Glomerular visceral epithelial cell (primary cell): ENCODE measurements around the gene NTF4.

Experiments
- DNase-seq: peaks from one replicate; pipeline ENCODE4 v3.0.0-alpha.2; 2016; ENCODE audit errors: extremely low spot score

The NTF4 gene, protein sequence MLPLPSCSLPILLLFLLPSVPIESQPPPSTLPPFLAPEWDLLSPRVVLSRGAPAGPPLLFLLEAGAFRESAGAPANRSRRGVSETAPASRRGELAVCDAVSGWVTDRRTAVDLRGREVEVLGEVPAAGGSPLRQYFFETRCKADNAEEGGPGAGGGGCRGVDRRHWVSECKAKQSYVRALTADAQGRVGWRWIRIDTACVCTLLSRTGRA

DNA sequence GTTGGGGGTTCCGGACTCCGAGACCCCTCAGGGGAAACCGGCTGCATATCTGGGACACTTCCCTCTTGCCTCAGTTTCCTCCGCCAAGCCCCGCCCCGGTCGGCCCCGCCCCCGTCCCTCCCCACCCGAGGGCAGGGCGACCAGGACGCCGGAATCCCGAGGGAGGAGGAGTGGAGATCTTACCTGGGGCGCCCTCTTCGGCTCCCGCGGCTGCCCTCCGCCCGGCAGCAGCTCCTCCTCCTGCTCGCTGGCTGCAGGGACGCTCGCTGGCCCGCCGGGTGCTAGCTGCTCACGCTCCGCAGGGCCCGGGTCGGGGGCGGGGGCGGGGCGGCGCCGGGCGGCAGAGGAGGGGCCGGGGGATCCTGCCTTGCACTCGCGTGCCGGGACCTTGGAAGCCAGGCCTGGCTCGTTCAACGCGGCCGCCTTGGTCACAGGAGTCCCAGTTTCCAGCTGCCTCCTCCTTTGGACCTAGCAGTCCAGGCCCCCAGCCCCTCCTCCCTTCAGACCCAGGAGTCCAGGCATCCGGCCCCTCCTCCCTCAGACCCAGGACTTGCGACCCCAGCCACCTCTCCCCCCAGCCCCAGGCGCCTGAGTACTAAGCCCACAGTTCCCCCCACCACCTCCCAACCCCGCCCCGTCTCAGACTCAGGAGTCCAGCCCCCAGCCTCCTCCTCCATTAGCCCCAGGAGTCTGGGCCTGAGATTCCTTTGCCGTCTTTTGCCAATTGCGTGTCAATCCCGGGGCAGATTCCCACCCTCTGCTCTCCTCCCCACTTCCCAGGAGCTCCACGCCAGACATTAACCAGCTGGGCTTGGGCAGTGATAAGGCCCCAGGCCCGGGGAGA is at the start of gene NTF4:
Gene NTF4, minus strand, starts transcription at position 51 of the 844 bp plus-strand sequence. CDS start 2,821 bp downstream, outside the sequence.
- no peak for DNase-seq

DNA sequence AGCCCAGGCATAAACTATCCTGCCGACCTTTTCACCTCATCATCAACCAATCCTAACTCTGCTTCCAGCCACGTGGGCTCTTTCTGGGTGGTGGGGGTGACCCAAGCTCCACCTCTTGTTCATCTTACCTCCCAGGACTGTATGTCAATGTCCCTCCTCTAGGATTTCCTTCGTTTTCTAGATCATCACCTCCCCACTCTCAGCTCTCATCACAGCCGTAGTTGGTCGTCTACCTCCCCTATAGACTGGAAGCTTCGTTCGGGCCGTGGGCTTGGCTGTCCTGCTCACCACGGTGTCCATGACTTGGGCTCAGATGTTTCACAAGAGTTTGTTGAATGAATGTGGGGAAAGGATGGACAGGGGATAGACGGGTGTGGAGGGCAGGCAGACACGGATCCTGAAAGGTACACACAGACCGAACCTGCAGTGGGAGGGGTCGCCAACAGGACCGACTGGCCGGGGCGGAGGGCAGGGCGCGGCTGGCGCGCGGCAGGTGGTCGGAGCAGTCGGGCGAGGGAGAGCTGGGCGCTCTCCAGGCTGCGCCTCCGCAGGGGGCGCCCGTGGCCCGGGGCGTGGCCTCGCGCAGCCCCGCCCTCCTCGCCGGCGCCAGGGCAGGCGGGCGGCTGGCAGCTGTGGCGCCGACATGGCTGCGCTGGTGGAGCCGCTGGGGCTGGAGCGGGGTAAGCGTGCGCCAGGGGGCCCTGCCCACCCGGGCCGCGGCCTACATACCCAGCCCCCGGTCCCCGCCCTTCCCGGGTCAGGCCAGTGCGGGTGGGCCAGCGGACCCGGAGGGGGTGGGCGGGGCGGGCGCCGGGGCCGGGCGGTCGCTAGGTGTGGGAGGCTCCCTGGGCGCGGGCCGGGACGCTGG is 49.4 kb upstream of the NTF4 start, which contains the start of gene LIN7B:
Gene LIN7B, plus strand, starts transcription at position 609 of the 868 bp plus-strand sequence. Its CDS starts 35 bp downstream, at position 644.
- DNase-seq = peak; percentile 83

DNA sequence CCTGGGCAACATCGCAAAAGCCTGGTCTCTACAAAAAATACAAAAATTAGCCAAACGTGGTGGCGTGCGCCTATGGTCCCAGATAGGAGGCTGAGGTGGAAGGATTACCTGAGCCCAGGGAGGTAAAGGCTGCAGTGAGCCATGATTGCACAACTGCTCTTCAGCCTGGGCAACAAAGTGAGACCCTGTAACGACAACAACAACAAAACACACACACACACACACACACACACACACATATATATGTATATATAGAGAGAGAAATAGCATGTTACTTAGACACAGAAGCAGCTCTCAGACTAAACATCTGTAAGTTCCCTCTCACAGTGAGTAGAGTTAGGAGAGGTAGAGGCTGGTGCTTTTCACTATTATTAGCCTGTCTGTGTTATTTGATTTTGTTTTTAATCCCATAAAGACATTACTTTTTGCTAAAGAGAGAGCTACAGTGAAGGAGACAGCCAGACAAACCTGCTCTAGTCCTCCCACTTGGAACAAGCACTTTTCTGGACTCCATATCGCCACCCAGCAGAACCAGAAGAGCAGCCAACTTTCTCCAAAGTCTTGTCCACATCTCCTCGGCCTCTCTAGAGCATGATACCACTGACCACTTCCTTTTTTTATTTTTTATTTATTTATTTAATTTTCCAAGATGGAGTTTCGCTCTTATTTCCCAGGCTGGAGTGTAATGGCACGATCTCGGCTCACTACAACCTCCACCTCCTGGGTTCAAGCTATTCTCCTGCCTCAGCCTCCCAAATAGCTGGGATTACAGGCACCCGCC is 46.8 kb upstream of the NTF4 start:
- DNase-seq = no peak

DNA sequence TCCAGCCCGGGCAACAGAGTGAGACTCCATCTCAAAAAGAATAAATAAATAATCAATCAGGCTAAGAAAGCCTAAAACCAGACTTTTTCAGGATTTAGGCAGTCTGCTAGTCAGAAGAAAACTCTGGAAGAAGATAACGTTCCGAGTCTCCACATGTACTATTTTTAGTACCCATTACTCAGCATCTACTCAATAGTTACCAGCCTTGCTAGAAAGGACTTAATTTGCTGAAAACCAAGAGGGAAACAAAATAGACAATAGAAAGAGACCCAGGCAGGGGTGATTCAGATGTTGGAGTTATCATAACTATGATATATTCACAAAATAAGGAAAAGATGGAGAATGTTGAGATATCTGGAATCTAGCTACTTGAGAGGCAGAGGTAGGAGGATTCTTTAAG is 45.9 kb upstream of the NTF4 start:
- no peak for DNase-seq

DNA sequence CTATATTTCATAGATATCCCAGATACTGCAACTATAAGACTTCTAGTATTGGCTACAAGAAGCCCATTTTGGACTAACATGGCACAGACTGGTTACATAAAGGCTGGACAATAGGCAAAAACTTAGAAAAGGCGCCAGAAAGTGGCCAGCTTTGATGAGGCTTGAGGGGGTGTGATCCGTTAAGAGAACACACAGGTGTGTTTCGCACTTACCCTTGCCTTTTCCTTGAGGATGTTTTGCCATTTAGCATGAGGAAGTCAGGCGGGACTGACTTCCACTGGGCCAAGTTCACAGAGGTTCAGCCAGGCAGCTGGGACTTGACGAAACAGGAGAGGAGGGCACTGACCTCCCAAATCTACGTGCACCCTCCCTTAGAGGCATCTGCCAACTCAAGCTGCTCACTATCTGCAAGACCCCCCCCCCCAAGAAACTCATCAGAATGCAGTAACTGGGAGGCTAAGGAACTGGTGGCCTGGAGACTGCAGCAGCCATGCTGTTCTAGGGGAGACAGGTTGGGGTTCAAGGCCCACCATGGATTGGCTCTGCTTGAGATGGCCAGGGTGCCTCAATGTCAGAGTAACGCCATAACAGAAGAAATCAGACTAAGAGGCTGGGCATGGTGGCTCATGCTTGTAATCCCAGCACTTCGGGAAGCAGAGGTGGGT is 45.1 kb upstream of the NTF4 start:
- DNase-seq = no peak

DNA sequence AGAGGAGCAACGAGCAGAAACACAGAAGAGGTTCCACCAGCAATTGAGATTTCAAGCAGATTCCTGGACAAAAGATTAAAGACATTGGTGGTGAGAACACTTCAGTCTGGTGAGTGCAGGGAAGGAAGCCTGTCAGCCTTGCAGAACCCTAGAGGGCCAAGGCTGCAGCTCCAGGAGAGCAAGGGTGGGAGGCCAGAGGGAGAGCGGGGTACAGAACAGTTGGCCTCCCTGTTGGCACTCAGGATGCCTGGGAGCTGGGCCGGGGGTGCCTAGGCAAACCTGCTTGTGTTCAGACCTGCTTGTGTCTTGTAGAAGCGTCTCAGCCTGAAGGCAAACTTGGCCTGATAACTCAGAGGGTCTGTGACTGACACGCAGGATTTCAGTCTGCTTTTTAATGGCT is 44.4 kb upstream of the NTF4 start:
- DNase-seq = no peak

DNA sequence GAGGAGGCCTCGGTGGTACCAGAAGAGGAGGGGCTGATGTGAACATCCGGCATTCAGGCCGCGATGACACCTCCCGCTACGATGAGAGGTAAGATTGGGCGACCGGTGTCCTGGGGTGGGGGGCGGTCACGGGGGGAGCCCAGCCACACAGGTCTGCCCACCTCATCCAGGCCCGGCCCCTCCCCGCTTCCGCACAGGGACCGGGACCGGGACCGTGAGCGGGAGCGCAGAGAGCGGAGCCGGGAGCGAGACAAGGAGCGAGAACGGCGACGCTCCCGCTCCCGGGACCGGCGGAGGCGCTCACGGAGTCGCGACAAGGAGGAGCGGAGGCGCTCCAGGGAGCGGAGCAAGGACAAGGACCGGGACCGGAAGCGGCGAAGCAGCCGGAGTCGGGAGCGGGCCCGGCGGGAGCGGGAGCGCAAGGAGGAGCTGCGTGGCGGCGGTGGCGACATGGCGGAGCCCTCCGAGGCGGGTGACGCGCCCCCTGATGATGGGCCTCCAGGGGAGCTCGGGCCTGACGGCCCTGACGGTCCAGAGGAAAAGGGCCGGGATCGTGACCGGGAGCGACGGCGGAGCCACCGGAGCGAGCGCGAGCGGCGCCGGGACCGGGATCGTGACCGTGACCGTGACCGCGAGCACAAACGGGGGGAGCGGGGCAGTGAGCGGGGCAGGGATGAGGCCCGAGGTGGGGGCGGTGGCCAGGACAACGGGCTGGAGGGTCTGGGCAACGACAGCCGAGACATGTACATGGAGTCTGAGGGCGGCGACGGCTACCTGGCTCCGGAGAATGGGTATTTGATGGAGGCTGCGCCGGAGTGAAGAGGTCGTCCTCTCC is 43.2 kb upstream of the NTF4 start:
- DNase-seq = no peak

DNA sequence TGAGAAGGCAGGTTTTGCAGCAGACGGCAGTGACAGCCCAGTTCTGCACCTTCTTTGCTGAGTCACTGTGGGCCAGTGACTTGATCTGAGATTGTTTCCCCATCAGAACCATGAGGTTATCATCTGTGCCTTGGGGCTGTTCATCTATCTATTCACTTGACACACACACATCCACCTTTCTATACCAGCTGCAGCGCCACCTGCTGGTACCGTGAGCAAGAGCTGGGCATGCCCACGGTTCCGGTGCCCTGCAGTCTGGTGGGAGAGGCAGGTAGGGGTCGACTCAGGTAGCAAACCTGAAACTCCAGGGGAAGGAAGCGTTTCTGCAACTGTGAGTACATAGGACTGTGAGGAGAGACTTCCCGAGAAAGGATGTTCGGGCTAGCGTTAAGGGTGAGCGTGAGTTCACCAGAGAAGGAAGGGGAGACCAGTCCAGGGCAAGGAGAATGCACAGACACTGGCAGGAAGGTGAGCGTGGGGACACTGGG is 42.1 kb upstream of the NTF4 start:
- DNase-seq = peak; percentile 60

DNA sequence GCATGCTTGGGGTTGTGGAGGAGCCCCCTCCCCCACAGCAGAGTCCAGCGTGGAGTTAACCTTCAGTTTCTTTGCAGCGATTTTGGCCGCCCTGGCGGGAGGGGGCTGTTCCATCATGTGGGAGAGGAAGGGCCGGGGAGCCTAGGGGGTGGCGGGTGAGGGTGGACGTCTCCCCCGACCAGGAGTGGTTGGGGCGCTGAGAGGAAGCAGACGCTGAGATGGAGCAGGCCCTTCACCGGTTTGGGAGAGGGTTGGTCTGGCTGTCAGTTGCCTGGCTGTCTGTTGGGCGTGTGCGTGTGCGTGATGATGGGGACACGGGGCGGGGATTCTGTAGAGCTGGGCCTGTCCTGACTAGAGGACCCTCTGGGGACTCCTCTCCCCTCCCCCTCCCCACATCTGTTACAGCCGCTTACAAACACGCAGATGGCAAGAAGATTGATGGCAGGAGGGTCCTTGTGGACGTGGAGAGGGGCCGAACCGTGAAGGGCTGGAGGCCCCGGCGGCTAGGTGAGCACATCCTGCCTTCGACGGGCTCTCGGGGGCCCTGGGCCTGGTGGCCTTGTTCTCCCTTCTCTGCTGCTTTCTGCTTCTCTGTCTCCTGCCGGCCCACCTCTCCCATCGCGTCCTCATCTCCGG is 39.7 kb upstream of the NTF4 start:
- no peak for DNase-seq

DNA sequence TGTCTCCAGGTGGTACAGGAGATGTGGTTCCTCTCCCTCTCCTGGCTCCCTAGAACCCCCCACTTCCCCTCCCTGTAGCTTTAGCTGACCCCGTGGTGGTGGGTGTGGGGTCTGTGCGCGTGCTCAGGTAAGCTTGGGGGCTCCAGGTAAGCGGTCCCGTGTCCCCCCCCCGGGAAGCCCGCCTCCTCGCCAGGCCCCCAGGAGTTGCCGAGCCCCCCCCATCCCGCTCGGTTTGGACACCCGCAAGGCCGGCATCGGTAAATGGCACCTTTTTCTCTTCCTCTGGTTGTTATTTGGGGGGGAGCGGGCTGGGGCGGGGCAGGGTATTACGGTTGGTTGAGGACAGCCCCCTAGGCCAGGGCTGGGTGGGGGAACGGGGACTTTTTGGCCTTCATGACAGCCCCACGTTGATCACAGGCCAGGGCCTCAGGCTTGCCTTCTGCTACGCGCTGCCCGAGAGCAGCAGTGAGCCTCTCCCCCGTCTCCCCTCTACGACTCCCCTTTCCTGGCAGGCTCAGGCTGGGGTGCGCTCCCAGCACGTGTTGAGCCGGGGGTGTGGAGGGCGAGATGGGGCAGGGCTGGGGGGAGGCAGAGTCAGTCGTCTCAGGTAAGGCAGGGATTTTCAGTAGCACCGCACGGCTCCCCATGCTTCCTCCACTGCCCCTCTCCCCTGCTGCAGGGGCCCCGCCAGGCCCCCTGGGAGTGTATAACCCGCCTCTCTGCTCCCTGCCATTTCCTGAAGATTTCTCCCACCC is 38.9 kb upstream of the NTF4 start:
- DNase-seq = no peak

DNA sequence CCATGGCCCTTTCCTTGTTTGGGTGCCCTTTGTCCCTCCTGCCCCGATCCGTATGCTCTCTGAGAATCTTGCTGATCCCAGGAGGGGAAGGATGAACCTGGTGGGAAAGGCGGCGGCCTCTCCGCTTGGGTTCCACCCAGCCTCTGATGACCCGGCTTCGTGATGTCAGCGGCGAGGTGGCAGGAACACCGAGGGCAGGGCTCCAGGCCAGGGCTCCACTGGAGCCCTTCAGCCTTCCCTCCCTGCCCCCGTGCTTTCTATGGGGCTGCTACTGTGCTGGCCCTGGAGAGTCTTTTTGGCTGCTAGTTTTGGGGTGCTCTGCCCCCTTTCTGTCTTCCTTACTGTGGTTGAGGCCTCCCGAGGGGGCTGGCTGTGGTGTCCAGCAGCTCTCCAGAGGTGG is 37.7 kb upstream of the NTF4 start:
- no peak for DNase-seq

DNA sequence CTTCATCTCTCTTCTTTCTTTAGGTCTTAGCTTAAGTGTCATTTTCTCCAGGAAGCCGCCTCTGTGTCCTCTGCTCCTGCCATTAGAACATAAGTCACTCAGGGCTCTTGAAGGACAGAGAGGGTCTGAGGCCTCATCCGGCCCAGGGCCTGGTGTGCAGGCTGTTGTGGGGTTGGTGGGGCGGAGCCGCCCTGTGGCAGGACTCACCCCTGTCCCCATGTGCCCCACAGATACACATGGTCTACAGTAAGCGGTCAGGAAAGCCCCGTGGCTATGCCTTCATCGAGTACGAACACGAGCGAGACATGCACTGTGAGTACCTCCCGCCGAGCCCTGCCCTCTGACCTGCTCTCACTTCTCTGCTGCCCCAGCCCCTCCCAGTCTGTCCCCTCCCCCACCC is 36.5 kb upstream of the NTF4 start:
- no peak for DNase-seq

DNA sequence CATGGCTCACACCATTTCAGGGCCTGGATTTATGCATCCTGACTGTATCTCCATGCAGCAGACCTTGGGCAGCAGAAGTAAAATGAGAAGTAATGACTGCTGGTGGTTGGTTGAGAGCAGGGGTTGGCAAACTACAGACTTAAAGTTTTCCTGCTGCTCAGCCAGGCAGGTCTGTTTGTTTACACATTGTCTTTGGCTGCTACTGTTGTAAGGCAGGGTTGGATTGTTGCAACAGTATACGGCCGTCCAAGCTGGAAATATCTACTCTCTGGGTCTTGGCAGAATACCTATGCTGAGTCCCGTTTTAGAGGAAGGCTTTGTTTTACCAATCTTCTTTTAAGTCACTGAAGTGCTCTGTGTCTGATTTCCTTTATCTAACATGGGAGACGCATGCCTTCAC is 34.2 kb upstream of the NTF4 start:
- DNase-seq = no peak

DNA sequence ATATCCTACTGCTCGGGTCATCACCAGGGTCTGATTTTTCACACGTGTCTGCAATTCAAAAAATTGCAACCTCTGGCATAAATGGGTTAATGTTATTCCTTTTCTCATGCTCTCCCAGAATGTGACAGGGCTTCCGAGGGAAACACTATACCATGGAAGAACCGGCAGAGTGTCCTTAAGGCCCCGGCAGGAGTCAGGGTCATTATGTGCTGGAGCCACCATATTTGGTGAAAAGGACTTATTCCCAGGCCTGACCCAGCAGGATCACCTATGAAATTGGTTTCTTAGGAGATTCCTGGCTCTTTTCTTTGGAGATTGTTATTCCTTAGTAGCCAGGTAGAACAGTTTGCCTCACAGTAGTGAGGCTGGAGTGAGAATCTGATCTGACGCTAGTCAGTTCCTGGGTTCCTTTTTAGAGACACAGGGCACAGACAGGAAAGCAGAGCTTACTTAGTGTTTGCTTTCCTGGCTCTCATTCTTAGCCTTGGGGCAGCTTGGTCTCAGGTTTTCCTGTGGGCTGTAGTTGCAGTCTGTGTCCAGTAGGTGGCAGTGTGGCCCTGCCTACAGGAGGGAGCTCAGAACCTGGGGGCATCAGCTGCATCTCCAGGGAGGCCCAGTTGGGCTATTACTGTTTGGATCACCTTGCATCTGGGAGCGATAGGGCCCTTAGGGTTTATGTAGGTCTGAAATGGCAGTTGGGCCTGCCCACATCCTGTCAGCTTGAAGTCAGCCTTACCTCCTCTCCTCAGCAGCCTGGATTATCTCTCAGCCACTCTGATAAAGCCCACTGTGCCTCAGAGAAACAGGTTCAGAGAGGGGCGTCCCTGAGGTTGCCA is 33.1 kb upstream of the NTF4 start:
- peak; percentile 82 for DNase-seq

DNA sequence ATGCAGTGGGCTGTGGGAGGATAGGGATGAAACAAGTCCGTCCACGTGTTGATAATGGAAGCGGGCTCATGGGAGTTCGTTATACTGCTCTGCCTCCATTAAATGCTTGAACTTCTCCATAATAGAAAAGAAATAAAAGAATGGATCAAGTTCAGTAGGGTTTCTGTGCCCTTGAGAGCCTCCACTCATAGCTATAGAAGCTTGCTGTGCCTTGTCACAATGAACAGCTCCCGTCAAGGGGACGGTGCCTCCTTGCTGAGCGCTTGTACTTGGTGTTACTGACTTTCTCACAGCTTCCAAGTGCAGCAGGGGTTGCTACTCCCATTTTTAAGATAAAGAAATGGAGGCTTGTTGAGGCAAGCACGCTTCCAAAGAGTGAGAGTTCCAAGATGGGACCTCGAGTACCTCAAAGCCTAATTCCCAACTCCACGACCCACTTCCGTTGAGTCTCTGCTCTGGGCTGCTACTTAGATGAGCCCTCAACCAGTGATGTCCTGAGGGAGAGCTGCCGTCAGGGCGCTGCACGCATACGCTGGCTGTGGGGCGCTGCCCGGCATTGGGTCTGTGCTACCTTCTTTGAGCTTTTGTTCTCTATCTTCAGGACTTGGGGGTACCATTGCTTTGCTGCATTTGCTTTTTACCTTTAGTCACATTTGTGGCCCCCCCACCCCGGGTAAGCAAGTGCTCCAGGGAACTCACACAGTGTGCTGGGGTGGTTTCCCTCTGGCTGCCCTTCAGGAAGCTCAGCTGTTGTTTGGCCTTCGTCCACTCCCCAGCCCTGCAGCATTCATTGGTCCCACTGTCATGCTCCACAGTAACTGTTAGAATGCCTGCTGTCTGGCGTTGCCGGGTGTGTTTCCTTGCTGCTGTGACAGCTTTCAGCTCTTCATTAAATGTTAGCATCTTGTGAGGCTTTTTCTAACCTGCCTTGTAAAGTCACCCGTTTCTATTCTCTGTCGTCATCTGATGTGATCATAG is 30.2 kb upstream of the NTF4 start:
- DNase-seq = no peak

DNA sequence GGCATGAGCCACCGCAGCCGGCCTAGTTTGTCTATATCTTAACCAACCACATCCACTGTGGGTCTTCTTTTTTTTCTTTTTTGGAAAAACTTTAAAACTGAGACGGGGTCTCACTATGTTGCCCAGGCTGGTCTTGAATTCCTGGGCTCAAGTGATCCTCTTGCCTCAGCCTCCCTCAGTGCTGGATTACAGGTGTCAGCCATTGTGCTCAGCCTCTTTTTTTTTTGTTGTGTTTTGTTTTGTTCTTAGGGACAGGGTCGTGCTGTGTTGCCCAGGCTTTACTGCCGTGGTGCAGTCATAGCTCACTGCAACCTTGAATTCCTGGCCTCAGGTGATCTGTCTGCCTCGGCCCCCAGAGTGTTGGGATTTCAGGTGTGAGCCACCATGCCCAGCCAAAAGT is 28.1 kb upstream of the NTF4 start:
- DNase-seq = no peak
